ENCODE data around the gene CCDC167.

GRCh38 chr6:37478827-37479226 is 20.9 kb downstream of the CCDC167 start:
- TF ChIP-seq POLR2A (IDR thresholded peaks at IDR 0.05) (no peak), CTCF (IDR thresholded peaks at IDR 0.05 in 4 of 5, conservative IDR thresholded peaks at IDR 0.05 in 1 of 5) (no peak)
